ENCODE results near the gene PEX10.
A peak's percentile ranks its signal among the peaks of the same experiment; 100 is the strongest.

PEX10 gene

DNA sequence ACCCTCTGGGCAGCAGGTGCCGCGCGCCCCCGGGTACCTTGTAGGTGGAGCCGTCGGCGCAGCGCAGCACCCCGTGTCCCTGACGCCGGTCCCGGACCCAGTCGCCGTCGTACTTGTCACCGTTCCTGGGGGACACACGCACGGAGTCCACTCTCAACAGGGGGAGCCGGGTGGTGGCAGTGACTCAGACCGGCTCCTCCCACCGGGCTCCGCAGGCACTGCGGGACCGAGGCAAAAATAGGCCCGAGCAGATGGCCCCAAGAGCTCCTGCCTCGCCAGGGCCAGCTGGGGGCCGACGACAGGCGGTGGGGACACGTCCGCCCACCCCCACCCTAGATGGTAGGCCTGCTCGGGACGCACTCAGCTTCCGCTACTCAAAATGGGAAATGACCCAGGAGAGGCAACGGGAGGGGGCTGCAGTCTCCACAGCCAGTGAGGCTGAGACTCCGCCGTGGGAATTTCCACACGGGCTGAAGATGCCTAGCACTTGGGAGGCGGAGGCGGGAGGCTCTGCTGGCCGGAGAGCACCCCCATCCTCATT lies 27.4 kb downstream of the PEX10 start:
- DNase-seq: no peak

DNA sequence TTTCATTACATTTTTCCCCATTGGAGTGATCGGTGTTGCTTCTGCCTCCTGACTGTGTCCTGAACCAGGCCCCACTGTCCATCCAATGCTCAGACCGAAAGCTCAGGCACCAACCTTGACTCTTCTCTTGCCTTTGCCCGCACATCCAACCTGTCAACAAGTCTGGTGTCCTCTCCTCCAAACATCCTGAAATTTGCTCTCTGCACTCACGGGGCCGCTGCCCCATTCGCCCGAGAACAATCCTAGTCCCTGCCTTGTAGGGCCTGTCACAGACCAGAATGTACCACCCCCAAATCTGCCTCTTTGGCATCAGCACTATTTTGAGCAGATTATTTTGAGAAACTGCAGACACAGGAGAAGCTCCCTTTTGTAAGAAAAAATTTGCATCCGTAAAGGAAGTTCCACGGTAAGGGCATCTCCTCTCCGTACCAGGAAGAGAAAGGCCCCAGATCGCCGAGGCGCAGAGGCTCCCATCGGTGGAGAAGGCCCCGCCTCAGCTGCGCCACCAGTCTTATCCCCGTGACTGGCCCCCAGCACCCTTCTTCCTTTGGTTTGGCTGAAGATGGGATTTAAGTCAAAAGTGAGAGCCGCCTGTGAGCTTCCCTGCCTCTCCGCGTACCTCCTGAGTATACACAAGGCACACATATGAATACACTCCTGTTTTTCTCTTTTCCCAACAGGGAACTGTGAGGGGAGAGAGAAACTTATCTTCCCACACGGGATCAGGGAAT lies 28.1 kb downstream of the PEX10 start:
- DNase-seq: no peak

DNA sequence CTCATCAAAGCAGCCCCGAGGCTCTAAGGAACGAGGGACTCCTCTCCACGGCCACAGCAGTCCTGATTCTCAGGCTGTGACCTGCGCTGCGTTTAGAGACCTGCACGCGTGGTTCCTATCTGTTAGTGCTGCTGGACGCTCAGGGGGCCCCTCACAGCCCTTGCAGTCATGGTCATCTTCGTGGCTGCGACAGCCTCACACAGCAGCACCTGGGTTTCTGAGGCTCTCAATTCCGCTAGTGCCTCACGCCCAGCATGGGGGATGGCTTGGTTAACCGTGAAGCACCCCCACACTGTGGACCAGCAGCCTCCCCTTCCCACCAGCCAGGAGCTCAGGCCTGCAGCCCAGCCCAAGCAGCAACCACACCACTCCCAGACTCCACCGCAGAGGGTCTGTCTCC lies 28.8 kb downstream of the PEX10 start:
- DNase-seq: no peak

DNA sequence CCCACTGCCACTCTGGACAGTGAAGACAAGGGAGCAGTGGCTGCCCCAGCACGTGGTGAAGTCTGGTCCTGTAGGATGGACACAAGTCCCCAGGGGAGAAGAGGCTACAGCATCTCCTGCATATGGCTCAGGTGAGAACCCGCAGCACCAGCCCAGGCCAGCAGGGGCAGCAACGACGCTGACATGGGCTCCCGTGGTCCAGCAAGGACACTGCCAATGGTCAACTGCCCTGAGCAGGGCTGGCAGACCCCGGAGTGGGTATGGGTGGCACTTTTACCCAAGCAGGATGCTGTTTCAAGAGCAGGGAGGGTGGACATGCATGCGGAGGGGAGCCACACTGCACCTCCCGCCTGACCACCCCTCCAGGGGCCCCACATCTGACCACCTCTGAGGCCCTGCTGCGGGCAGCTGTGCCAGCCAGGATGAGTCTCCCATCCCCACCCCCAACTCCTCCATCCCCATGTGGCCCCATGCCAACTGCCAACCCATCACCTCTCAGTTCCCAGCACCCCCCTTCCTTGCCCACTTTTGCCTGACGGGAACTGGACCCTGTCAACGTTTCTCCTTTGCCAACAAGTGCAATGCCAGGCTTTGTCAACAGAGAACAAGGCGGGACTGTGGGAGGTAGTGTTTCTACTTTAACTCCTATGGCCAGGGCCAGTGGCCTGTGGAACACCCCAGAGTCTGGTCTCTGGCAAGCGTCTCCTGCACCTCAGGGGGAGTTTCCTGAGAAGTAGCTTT lies 29.6 kb downstream of the PEX10 start:
- peak; percentile 65 for DNase-seq

DNA sequence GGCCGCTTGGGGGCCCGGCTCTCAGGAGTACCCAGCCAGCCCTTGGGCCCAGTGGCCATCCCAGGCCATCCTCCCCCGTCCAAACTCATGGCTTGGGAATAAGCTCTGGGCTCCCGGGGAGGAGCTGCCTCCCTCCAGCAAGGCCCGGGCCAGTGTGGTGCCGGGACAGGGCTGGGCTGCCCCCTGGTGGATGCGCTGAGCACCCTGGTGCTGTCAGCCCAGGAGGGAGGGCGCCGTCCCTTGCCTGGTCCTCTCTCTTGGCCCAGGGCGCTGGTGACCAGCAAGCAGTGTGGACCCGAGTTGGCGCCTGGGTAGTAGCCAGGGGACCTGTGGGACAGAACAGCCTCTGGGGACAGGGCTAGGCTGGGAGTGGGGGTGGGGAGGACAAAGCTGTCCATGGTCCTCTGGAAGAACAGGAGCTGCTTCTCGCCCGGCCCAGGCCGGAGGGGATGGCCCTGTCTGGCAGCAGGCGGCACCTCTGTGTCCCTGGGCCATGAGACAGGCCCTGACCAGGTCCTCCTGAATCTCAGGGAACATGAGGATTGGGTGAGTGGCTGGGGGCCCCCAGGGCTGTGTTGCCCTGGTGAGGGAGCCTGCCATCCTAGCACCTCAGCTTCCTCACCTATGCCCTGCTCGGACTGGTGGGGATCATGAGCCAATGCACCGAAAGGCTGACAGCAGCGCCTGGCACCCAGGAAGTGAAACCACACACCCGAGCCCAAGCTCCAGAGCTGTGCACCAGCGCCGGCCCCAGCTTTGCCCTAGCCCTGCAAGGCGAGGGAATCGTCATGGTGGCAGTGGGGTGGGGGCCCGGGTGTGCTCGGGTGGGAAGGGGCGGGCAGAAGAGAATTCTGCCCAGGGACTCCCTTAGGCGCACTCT lies 30.4 kb downstream of the PEX10 start:
- peak; percentile 88 for DNase-seq

DNA sequence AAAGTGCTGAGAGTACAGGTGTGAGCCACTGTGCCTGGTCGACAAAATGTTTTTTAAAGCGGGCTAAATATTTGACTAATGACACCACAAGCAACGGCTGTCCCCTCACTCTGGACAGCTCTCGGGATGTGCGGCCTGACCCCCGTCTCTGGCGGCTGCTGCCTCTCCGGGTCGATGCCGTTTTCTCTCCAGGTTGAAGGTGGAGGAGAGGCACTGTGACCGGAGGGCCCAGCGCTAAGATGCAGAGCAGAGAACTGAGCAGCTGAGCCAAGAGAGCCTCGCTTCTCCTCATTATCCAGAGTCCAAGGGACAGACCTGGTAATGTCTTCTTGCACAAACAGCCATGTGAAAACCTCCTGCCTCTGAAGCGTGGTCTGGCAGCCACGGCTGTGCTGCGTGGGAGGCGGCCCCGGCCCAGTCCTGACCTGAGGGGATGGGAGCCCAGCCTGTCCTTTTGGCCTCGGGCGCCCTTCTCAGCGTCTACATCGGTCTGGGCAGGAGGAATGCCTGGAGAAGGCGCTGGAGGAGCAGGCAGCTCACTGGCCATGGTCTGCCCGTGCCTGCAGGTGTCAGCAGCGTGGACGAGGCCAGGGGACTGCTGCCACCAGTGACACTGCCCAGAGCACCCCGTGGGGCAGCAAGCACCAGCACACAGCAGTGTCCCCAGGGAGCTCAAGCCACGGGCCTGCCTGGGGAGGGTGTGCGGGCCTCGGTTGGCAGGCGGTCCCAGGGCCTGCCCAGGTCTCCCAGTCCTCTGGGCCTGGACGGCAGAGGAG lies 31.4 kb downstream of the PEX10 start:
- DNase-seq: no peak

DNA sequence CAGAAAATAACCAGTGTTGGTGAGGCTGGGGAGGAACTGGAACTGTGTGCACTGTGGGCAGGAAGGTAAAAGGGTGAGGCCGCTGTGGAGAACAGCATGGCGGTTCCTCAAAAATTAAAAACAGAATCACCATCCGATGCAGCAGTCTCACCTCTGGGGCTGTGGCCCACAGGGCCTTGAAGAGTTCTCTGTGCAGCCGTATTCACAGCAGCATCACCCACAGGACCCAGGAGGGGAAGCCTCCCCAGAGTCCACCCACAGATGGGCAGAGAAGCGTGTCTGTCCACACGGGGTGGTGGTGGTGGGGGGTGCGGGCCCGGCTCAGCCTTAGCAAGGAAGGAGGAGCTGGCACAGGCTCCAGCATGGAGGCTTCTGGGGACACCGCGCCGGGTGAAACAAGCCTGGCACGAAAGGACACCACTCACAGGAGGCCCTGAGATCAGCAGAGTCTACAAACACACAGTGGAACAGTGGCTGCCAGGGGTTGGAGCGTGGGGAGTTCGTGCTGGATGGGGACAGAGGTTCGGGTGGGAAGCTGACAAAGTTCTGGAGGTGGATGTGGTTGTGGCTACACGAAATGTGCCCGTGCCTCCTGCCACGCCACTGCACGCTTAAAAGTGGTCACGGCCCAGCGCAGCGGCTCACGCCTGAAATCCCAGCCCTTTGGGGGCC lies 32.5 kb downstream of the PEX10 start:
- DNase-seq: no peak

DNA sequence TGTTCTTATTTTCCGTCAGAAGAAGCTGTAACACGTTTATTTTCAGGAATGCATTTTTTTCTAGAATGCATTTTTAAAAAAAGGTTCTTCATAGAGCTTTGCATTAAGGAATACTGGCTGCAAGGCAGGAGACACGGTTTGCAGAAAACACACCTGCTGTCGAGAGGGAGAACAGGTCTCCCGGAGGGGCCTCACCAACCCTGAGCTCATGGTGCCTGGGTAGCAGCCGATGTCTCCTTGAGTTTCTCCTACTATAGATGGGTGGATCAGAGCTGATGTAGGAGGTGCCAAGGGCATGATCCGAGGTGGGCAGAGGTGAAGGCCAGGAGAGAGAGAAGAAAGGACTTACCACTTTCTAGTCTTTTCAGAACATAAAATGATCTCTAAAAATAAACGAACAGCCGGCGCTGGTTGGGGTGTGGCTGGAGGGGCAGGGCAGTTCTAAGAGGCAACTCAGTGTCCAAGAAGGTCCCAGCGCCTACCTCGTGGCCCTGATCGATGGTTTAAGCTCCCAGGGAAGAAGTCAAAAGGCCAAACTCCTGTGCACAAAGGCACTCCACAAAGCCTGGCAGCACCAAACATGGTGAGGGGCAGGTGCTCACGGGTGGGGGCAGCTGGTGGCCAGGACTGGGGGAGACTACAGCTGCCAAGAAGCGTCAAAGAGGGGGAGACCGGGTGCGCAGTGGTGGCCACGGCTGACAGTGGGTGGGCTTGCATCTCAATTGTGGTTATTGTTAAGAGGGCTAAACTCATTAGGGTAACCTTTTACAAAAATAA lies 33.2 kb downstream of the PEX10 start:
- no peak for DNase-seq

DNA sequence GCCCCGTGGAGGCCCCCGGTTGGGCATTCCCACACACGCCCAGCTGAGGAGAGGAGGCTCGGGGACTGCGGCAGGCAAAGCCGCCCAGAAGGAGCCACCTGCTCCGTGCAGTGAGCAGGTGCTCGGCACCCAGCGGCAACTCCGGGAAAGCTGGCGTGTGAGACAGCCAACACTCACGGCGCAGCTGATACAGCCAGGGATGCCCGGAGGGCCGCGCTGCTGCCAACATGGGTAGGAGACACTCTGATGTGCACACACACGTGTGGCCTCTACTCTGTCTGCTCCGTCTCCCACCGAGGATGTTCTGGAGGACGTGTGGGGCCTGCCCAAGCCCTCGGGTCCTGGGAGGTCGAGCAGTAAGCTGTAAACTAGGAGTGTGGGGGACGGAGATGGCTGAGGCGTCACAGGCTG lies 33.9 kb downstream of the PEX10 start:
- no peak for DNase-seq

DNA sequence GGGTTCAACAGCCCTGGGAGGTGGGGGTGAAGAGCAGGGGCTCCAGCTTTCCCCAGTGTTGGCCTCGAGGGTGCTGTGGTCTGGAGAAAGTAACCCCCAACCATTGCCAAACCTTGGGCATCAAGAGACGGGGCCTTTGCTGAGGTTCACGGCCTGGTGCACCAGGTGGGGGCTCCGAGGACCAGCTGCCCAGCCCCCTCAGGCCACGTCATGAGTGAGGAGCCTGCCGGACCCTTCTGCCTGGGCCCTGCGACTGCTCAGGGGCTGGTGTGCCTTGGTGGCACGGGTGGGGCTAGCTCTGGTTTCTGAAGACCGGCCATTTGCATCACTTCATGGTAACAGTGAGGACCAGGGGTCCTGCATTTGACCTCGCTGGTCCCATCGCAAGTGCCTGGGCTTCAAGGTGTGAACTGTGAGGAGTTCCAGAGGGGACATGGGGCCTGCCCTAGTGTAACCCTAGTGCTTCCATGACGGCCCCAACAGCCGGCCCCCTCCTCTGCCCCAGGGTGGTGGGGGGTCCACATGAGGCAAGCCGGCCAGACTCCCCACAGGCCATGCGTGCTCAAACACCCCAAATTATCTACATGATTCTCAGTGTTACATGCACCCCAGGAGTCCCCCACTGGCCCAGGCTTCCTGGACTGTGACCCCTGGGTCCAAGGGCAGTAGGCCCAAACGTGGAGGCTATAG lies 34.5 kb downstream of the PEX10 start:
- no peak for DNase-seq

DNA sequence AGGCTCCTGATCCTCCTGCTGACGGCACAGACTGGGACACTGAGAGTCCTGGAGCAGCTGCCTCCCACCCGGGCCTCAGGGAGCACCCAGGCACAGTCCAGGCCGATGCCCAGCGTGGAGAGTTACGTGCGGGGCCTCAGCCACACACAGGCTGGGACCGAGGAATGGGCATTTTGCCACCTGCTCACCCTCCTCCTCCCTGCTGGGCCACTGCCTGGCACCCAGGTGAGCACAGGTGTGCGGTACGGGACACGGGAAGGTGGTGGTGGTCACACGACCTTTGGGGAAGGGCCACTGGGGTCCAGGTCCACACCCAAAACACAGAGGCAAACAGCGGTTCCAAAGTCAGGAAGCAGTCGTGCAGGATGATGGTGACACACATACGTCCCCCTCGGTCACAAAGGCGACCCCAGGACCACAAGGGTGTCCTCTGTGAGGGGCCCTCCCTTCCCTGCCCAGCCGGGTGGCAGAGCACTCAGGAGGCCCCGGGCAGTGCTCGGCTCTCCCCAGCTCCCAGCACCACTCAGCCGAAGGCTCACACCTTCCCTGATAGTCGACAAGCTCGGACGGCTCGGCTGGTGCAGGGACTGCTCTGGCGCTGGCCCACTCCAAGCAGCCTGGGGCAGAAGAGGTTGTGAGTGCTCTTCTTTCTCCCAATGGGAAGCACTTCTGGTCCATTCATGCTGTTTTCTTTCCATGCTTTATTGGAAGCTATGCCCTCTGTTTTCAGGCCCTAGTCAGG lies 35.3 kb downstream of the PEX10 start:
- DNase-seq: no peak

DNA sequence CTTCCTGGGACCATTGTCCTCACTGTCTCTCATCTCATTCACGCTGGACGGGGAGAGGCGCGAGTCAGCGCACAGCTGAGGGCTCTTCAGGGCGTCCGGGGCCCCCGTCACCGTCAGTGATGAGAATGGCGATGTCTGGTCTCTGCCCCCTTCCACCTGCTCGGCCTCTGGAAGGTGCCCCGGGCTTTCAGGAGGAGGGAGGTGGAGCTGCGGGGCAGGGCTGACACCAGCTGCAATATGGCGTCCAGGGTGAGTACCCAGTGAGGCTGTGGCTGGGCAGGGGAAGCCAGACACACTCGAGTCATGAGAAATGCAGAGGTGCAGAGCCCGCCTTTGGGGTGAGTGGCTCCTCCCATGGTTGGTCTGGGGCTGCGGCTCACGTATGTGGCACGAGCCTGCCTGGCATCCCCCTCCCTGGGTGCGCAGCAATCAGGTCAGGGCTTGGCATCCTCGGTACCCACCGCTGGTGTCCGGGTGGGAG lies 36.1 kb downstream of the PEX10 start:
- DNase-seq: no peak

DNA sequence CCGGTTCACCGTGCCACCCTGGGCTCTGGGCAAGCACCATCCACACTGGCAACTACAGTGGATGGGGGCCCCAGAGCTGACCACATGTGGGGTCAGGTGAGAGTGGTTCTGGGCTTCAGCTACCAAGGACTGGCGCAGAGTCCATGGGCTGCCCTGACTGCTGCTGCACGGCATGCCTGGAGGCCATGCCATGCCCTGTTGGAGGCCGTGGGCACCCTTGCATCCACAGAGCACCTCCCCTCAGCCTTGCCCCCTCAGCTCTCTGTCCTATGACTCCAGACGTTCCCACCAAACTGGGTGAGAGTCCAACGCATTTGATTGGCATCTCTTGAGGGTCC lies 36.5 kb downstream of the PEX10 start:
- DNase-seq: no peak

DNA sequence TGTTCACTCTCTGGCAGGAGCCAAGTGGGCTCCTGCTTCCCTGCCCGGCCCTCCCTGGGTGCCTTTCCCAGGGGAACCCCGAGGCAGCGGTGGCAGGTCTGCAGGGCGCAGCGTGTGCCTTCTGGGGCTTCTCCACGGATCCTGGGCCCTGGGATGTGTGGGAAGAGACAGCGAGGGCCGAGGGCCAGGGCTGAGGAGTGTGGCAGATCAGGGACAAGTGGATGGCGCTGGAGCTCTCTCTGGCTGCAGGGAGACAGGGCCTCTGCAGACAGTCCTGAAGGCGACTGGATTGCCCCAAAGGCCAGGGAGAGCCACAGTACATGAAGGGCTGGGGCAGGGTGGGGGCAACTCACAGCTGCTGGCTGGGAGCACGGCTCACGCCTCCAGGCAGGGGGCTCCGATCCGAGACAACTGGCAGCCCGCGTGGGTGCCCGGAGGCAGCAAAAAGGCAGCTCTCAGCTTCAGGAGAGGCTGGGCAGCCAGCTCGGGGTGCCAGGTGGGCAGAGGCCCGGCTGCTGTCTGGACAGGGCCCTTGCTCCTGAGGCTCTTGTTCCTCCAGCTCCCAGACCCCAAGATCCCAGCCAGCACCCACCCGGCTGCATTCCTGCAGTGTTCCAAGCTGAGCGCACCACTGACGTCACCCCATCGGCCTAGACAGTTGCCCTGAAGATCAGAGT lies 37.0 kb downstream of the PEX10 start:
- no peak for DNase-seq

DNA sequence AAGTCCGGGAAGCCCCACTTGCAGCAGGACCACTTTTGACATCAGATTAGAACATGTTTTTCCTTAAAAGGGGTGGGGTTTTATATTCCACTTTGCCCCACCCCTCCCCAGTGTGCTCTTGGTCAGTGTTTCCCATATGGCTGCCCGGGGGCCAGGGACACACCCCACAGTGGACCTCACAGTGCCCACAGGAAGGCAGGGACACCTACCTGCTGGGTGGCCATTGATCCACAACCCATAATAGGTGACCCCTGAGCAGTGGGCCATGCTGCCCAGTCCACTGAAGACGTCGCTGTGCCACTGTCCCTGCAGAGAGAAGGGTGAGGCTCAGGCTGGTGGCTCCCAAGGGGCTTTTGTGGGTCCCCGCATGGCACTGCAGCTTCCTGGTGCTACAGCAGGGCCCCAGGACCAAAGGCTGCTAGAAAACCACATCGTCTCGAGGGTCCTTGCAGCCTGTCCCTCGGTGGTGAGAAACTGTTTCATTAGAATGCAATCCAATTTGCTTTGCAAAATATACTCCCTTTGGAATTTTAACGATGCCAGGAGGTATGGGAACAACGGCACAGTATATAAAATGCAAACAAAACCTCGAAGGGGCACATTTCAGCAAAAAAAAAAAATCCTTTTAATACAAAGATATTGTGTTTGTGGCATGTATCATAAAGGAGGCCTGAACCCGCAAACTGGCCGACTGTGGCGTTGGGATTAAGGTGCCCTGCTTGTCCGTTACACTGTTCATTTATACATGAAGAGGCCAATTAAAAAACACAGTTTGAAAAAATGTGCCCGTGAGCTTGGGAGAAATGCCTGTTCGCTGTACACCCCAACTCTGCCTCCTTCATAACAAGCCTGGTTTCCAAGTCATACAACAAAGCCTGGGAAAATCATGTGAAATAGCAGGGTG lies 37.9 kb downstream of the PEX10 start:
- DNase-seq: no peak

DNA sequence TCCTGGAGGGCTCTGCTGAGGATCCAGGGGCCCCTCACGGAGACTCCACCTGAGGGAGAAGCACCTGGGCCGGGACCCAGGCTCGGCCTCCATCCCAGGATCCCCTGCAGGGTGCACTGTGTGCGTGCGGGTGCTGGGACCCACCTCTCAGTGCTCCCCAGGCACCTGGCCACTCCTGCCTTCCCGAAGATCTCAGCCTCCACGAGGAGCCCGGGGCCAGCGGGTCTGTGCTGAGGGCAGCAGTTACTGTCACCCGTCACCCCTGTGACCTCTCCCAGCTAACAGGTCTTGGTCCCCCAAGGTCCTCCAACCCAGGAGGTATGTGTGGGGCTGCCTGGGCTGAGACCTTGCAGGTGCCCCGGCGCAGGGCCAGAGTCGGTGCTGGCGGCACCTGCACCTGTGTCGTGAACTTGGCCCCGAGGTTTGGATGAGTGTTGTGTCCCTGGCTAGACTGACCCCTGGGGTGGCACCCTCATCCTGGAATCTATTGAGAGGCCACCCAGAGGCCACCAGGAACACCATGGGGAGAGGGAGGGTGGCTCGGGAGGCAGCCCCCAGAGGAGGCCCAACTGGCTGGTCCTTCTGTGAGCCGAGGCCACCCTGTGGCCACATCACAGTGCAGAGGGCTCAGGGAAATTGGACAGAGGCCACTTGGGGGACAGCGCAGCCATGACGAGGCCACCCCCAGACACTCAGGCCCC lies 38.7 kb downstream of the PEX10 start:
- no peak for DNase-seq

Measured in stimulated activated CD8-positive, alpha-beta memory T cell treated with anti-CD3 and anti-CD28 coated beads, Interleukin-4, amount 100 ng/mL, for 48 hours (primary cell).